ENCODE results near the gene CACNA1C.
"Not testable (repeated sequence)": the region's sequence is repeated elsewhere in the genome, so short reads cannot be mapped to it uniquely, and the experiment has no call there.

CACNA1C gene

DNA sequence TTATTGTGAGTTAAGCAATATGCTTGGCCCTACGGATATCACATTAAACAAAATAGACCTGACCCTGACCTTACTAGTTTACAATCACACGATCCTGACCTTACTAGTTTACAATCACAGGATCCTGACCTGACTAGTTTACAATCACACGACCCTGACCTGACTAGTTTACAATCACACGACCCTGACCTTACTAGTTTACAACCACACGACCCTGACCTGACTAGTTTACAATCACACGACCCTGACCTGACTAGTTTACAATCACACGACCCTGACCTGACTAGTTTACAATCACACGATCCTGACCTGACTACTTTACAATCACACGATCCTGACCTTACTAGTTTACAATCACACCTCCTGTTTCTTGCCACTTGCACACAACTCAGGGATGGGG lies 202.9 kb downstream of the CACNA1C start:
- intact Hi-C loops (cut with DNase I) = not testable (repeated sequence)
- peak in 2 of 42 donors; percentile 27 to 37 for DNase-seq

GRCh38 chr12:2256453-2256852 lies 203.7 kb downstream of the CACNA1C start:
- intact Hi-C loops (cut with DNase I) = no loop called here
- no peak for DNase-seq

DNA sequence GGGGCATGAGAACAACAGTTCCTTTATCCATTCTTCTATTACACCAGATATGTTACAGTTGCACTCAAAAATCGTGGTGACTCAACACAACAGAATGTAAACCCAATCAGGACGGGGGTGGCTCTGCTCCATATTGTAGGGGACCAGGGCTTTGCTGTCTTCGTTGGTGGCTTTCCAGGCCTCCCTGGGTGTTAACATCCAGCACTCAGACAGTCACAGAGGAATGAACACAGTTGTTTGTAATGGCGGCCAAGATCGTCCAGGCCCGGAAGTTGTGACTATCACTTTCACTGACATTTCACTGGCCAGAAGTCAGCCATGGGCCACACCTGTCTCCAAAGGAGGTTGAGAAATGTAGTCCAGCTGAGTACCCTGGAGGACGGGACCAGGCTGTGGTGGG lies 204.1 kb downstream of the CACNA1C start:
- intact Hi-C loops (cut with DNase I) = no loop called here
- DNase-seq = no peak

- no peak for DNase-seq
- intact Hi-C loops (cut with DNase I) = no loop called here
Observed at GRCh38 chr12:2258025-2258424, 205.2 kb downstream of the CACNA1C start.

GRCh38 chr12:2259369-2259768 lies 206.6 kb downstream of the CACNA1C start:
- intact Hi-C loops (cut with DNase I) = no loop called here
- no peak for DNase-seq

GRCh38 chr12:2260441-2260840 lies 207.7 kb downstream of the CACNA1C start:
- no peak for DNase-seq
- intact Hi-C loops (cut with DNase I) = no loop called here

GRCh38 chr12:2261708-2262107 lies 208.9 kb downstream of the CACNA1C start:
- intact Hi-C loops (cut with DNase I) = no loop called here
- no peak for DNase-seq

- DNase-seq = no peak
- intact Hi-C loops (cut with DNase I) = no loop called here
Observed at GRCh38 chr12:2262449-2262848, 209.7 kb downstream of the CACNA1C start.

DNA sequence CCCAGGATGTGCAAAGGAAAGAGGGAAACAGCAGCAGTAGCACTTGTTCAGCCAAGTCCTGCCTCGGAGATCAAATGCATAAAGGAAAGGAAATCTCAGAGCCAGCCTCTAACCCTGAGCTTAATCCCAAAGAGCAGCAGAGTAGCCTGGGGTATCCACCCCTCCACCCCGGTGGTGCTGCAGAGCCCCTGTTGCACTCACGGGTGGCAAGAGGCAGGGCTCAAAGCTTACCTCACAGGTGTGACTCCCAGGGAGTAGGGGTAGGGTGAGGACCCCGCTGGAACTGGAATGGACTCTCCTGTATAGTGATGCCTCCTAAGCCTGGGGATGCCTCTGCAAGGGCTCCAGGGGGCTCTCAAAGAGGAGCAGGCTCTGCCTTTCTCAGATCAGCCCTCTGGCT lies 211.1 kb downstream of the CACNA1C start:
- intact Hi-C loops (cut with DNase I) = no loop called here
- DNase-seq = no peak

GRCh38 chr12:2264651-2265232 lies 212.0 kb downstream of the CACNA1C start:
- no peak for DNase-seq
- intact Hi-C loops (cut with DNase I) = no loop called here

DNA sequence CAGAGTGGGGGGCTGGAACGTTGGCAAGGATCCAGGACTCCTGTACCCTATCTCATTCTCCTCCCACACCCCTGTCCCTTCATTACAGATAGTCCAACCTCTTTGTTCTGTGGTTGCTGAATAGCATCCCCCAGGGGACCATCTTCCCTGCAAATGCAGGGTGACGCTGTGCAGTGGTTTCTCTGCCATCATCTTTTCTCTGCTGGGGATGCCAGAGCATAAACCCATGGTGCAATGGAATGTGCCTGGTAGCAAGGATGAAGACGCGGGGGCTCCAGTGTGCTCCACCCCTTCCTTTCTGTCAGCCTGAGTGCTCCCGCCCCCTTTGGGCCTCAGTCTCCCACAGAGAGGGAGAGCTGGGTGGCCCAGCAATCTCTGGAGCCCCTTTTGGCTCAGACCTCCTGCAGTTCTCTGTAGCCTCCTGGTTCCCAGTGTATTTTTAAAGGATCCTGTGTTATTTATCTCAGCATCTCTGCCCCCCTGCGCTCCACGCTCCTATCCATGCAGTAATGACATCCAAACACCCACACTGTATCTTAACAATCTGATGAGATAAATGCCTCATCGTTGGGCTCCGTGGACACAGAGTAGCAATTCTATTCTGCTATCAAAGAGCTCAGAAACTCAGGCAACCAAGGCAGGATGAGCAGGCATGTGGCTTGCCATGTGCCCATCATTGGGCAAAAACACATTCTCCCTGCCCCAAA lies 212.8 kb downstream of the CACNA1C start:
- DNase-seq = peak in 26 of 42 donors; percentile 11 to 77 (median 36)
- intact Hi-C loops (cut with DNase I) = no loop called here

- DNase-seq = no peak
- intact Hi-C loops (cut with DNase I) = no loop called here
Observed at GRCh38 chr12:2266666-2267620, 214.2 kb downstream of the CACNA1C start.

GRCh38 chr12:2267703-2268470 lies 215.1 kb downstream of the CACNA1C start:
- no peak for DNase-seq
- intact Hi-C loops (cut with DNase I) = no loop called here

DNA sequence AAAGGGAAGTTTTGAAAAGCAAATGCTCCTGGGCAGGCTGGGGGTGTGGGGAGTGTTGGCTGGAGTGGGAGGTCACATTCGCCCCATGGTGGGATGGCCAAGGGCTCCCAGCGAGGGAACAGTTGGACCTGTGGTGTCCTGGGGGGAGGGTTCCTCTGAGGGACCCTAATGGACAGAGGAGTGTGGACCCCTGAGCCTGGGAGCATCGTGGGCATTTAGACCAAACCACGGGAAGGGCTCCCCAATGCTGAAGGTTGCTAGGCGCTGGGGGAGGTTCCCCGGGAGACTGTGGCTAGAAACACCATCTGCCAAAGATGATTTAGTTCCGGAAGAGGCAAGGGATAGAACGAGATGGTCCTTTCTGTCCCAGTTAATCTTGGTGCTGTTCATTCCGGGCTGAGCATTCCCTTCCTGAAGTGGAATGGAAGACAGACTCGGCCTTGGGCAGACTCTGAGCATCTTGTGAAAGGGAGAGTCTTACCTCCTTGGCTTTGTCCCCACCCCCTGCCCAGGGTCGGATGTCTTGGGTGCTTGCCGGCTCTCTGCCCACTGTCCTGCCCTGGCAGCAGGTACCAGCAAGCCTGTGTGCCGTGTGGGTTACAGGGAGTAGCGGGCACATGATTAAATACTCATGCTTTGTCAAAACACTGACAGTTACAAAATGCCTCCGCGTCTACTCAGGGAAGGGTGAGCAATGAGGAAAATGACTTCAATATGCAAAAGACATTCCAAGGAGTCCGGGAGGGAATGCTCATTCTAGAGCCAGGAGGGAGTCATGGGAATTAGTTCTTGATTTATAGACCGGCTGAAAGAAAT lies 215.9 kb downstream of the CACNA1C start:
- intact Hi-C loops (cut with DNase I) = no loop called here
- DNase-seq = peak in 6 of 42 donors; percentile 27 to 64 (median 36)

- intact Hi-C loops (cut with DNase I) = no loop called here
- no peak for DNase-seq
Observed at GRCh38 chr12:2270846-2271245, 218.1 kb downstream of the CACNA1C start.

- intact Hi-C loops (cut with DNase I) = no loop called here
- DNase-seq = no peak
Observed at GRCh38 chr12:2271961-2272360, 219.2 kb downstream of the CACNA1C start.

DNA sequence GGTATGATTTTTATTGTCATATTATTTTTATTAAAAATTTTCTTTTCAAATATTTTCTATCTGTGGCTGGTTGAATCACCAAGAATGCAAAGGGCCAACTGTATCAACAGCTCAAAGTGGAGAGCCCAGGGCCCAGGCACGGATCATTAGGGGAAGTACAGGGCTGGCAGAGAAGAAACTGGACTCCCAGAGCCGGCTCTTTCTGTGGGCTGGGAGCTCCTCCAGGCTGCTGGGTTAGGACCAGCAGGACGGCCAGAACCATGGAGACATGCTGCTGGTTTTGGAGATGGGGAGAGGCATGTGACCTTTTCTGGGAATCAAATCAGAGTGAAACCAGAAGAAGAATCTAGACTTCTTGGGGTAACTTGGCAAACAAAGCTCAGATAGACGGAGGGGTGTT lies 220.5 kb downstream of the CACNA1C start:
- intact Hi-C loops (cut with DNase I) = no loop called here
- peak in 13 of 42 donors; percentile 22 to 68 (median 45) for DNase-seq

- no peak for DNase-seq
- intact Hi-C loops (cut with DNase I) = no loop called here
Observed at GRCh38 chr12:2273751-2274150, 221.0 kb downstream of the CACNA1C start.

Data from head of caudate nucleus (tissue), 42 donors.